HEK293T (cell line): ENCODE results near the gene SSU72.

Experiments used
- CTCF ChIA-PET: fragments of 350-600 bp; formaldehyde crosslinking; extraction: SDS; loops from one replicate; lab custom pipeline; 2021; ENCODE audit warnings: antibody characterized with exemption, inconsistent platforms; lab: Yijun Ruan, JAX
- POLR2A ChIA-PET: fragments of 350-600 bp; formaldehyde crosslinking; extraction: SDS; loops from one replicate; lab custom pipeline; 2020; ENCODE audit warnings: antibody characterized with exemption, inconsistent platforms; lab: Yijun Ruan, JAX
- DNase-seq: peaks from one replicate; pipeline ENCODE4 v3.0.0; 2012; ENCODE audit warnings: mixed read lengths; ENCODE audit errors: extremely low spot score
- ARNT ChIP-seq: fragments of 450-650 bp; IDR thresholded peaks from 2 replicates; pipeline ENCODE4 v1.6.1; 2017; ENCODE audit warnings: mild to moderate bottlenecking
- BHLHE40 ChIP-seq: fragments of 450-650 bp; IDR thresholded peaks from 2 replicates; pipeline ENCODE4 v1.6.1; 2016; ENCODE audit warnings: mild to moderate bottlenecking, moderate library complexity, borderline replicate concordance
- CTBP1 ChIP-seq: fragments of 450-650 bp; IDR thresholded peaks from 2 replicates; pipeline ENCODE4 v1.6.1; 2016; ENCODE audit warnings: borderline replicate concordance
- ELF4 ChIP-seq: fragments of 450-650 bp; IDR thresholded peaks from 2 replicates; pipeline ENCODE4 v1.6.1; 2017; ENCODE audit warnings: antibody characterized with exemption
- FOXA1 ChIP-seq: fragments of 450-650 bp; IDR thresholded peaks from 2 replicates; pipeline ENCODE4 v1.6.1; 2016; ENCODE audit warnings: mild to moderate bottlenecking
- FOXK2 ChIP-seq: fragments of 450-650 bp; IDR thresholded peaks from 2 replicates; pipeline ENCODE4 v1.6.1; 2016; ENCODE audit warnings: mild to moderate bottlenecking
- FOXM1 ChIP-seq: fragments of 450-650 bp; IDR thresholded peaks from 2 replicates; pipeline ENCODE4 v1.6.1; 2017; ENCODE audit warnings: mild to moderate bottlenecking, borderline replicate concordance
- HDGF ChIP-seq: fragments of 450-650 bp; IDR thresholded peaks from 2 replicates; pipeline ENCODE4 v1.6.1; 2017; ENCODE audit warnings: antibody characterized with exemption, borderline replicate concordance
- L3MBTL2 ChIP-seq: fragments of 450-650 bp; conservative IDR thresholded peaks from 2 replicates; pipeline ENCODE4 v1.6.1; 2016; ENCODE audit warnings: mild to moderate bottlenecking
- LEF1 ChIP-seq: fragments of 450-650 bp; IDR thresholded peaks from 2 replicates; pipeline ENCODE4 v1.6.1; 2017; ENCODE audit warnings: mild to moderate bottlenecking, borderline replicate concordance
- NFRKB ChIP-seq: fragments of 450-650 bp; IDR thresholded peaks from 2 replicates; pipeline ENCODE4 v1.6.1; 2016; ENCODE audit warnings: mild to moderate bottlenecking, moderate library complexity
- SP1 ChIP-seq: fragments of 450-650 bp; IDR thresholded peaks from 2 replicates; pipeline ENCODE4 v1.6.1; 2017
- SUZ12 ChIP-seq: fragments of 450-650 bp; IDR thresholded peaks from 2 replicates; pipeline ENCODE4 v1.6.1; 2016; ENCODE audit warnings: mild to moderate bottlenecking
- TARDBP ChIP-seq: fragments of 450-650 bp; IDR thresholded peaks from 2 replicates; pipeline ENCODE4 v1.6.1; 2016
- ZNF384 ChIP-seq: fragments of 450-650 bp; IDR thresholded peaks from 2 replicates; pipeline ENCODE4 v1.6.1; 2016
- TF ChIP-seq, protein P1 (sequence below): fragments of 450-650 bp; IDR thresholded peaks from 2 replicates; pipeline ENCODE4 v1.6.1; 2016

Gene SSU72

DNA sequence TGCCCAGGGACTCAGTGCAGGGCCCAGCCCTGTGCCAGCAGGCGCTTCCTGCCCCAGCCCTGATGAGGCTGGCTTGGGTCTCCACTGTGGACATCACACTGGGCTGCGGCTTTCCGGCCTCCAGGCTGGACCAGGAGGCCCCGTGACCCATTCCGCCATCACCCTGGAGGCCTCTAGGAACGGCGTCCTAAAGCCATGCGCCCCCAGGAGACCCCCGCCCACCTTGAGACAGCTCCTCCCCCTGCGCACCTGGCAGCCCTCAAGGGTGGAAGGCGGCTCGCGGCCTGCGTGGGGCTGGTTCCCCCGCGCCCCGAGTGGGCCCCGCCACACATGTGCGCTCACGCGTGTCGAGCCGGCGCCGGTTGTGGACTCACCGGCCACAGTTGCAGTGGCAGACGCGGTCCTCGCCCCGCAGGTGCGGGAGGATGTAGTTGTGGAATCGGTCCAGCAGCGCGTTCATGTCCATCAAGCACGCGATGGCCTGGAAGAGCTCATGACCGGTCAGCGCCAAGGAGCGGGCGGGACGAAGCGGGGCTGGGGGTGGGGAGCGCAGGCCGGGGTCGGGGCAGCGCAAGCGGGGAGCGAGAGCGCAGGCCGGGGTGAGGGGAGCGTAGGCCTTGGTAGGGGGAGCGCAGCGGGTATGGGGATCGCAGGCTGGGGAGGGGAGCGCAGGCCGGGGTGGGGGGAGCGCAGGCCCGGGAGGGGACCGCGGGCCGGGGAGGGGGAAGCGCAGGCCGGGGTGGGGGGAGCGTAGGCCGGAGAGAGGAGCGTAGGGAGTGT is 35.2 kb downstream of the SSU72 start:
- no peak for DNase-seq
- TF ChIP-seq CTBP1: no peak
- TF ChIP-seq ELF4: no peak
- TF ChIP-seq BHLHE40: no peak
- no peak for TF ChIP-seq FOXK2
- no peak for TF ChIP-seq TARDBP
- TF ChIP-seq SUZ12: no peak
- TF ChIP-seq FOXM1: no peak
- no peak for TF ChIP-seq SP1
- ChIA-PET CTCF (no interaction called here), POLR2A (no interaction called here)

GRCh38 chr1:1538989-1539309 is 35.7 kb downstream of the SSU72 start:
- no peak for DNase-seq
- POLR2A ChIA-PET: no interaction called here
- CTCF ChIA-PET: no interaction called here
- TF ChIP-seq ELF4: no peak
- no peak for TF ChIP-seq TARDBP
- TF ChIP-seq L3MBTL2: no peak
- TF ChIP-seq CTBP1: no peak
- TF ChIP-seq, protein P1, sequence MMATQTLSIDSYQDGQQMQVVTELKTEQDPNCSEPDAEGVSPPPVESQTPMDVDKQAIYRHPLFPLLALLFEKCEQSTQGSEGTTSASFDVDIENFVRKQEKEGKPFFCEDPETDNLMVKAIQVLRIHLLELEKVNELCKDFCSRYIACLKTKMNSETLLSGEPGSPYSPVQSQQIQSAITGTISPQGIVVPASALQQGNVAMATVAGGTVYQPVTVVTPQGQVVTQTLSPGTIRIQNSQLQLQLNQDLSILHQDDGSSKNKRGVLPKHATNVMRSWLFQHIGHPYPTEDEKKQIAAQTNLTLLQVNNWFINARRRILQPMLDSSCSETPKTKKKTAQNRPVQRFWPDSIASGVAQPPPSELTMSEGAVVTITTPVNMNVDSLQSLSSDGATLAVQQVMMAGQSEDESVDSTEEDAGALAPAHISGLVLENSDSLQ: no peak
- no peak for TF ChIP-seq SUZ12
- no peak for TF ChIP-seq BHLHE40
- TF ChIP-seq HDGF: no peak
- TF ChIP-seq NFRKB: no peak
- no peak for TF ChIP-seq ARNT
- no peak for TF ChIP-seq FOXA1
- TF ChIP-seq SP1: no peak
- TF ChIP-seq FOXK2: no peak
- TF ChIP-seq LEF1: no peak
- TF ChIP-seq ZNF384: no peak
- TF ChIP-seq FOXM1: no peak

GRCh38 chr1:1538334-1538733 is 36.3 kb downstream of the SSU72 start:
- no peak for DNase-seq
- ChIA-PET CTCF (no interaction called here), POLR2A (no interaction called here)
- TF ChIP-seq ARNT (no peak), ELF4 (no peak), FOXA1 (no peak), LEF1 (no peak), TARDBP (no peak), L3MBTL2 (no peak), SP1 (no peak), FOXK2 (no peak), ZNF384 (no peak)
- TF ChIP-seq, protein P1: no peak

DNA sequence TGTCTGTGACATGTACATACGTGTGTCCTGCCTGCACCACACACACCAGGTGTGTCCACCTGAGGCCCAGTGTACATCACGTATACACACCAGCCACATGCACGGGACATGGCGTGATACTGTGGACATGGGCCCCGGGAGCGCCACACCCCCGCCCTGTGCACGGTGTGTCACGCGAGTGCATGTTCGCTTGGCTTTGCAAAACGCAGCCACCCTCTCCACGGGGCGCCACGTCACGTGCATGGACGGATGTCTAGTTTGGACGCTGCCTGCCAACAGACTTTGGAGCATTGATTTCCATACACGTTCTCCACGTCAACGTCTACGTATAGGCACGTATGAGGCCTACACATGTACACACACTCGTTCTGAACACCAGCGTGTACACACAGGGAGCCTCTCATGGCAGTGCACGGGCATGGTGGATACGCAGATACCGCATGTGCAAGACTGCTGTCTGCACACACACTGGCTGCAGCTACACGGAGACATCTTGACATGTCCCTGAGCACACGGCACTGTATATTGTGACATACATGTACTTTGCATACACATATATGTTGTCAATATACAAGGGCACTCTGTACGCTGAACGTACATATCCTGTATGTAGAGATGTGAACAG is 36.9 kb downstream of the SSU72 start:
- ChIA-PET POLR2A (no interaction called here), CTCF (no interaction called here)
- TF ChIP-seq CTBP1 (no peak), L3MBTL2 (no peak), TARDBP (no peak), SP1 (no peak), LEF1 (no peak), NFRKB (no peak), FOXM1 (no peak), ZNF384 (no peak)
- DNase-seq: no peak

DNA sequence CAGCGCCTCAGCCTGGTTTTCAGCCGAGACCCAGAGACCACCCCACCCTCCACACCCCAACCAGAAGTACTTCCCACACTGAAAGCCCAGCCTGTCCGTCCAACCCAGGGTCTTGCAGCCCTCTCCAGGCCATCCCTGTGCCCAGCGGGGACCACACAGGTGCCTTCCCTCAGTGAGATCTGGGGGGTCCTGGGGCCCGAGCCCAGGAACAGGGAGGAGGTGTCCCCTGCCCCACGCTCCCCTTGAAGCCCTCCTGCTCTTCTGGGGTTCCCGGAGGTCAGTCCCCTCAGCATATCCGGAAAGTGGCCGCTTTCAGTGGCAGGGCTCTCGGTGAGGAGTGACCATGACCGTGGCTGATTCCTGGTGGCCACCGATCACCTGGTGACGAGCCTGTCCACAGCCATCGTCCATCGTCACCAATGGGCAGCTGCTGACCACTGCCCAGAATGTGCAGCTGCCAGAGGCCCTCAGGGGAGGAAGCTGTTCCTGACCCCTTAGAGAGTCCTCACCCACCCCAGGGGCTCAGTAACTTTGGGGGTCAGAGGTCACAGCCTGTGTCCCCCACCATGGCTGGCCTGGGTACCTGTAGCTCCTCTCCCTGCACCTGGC is 37.6 kb downstream of the SSU72 start:
- ChIA-PET POLR2A (interaction anchor here (1.2 kb wide), 1 partner anchor 14 kb away, joined by 3 read pairs; no protein-coding TSS in a partner anchor), CTCF (no interaction called here)
- TF ChIP-seq BHLHE40: no peak
- TF ChIP-seq SP1: no peak
- TF ChIP-seq L3MBTL2: no peak
- no peak for TF ChIP-seq FOXM1
- no peak for TF ChIP-seq NFRKB
- TF ChIP-seq LEF1: no peak
- no peak for DNase-seq

DNA sequence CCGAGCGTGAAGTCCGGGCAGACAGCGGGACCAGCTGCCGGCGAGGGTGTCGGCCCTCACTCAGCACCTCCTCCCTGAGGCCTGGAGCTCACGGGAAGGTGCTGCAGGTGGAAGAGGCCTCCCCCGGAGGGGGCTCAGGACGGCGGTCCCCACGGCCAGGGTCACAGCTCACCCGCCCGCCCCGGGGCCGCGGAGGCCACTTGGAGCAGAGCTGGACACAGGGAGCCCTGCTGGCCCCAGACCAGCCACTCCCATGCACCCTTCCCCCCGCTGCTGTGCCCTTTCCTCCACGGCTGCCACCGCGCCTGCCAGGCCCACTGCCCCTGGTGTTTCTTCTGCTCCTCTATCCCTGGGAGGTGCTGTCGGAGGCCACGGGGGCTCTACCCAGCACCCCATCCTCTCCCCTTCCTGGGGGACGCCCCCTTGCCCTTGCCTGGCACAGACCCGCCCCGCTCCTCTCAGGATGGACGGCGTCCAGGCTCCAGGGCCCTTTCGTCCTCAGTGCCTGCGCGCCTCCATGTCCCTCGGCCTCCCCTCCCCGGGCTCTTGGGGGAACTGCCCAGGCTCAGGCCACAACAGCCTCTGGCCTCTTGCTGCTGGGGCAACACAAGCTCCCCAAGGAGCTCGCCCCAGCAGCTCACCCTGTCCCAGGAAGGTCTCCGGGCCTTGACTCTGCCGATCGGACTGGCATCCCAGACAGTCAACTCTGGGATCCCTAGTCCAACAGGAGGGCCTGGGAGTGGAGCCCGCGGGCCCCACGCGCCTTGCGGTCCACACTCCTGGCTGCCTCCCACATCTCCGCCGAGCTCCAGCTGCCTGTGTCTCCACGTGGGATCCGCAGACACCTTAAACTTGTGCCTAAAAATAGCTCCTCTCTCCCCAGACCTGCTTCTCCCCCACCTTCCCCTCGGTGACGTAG is 38.4 kb downstream of the SSU72 start:
- DNase-seq: no peak
- ChIA-PET CTCF (no interaction called here), POLR2A (interaction anchor here (1.1 to 1.2 kb wide), 2 partner anchors 13 to 18 kb away, joined by 3 read pairs; no protein-coding TSS in a partner anchor)
- TF ChIP-seq LEF1: no peak
- no peak for TF ChIP-seq ARNT
- no peak for TF ChIP-seq CTBP1
- TF ChIP-seq FOXA1: no peak
- no peak for TF ChIP-seq HDGF
- no peak for TF ChIP-seq SUZ12
- no peak for TF ChIP-seq TARDBP
- TF ChIP-seq, protein P1: no peak
- TF ChIP-seq ELF4: no peak
- no peak for TF ChIP-seq ZNF384
- no peak for TF ChIP-seq FOXK2
- TF ChIP-seq L3MBTL2: no peak
- no peak for TF ChIP-seq NFRKB
- TF ChIP-seq SP1: no peak
- TF ChIP-seq FOXM1: no peak
- TF ChIP-seq BHLHE40: no peak
